Keratinocyte (primary cell): ENCODE results near the gene FAP.

Source experiments
- EZH2 ChIP-seq: IDR thresholded peaks from one replicate; pipeline ENCODE4 v1.6.1; 2012; ENCODE audit warnings: inconsistent platforms, mild to moderate bottlenecking, low read length, moderate library complexity
- TF ChIP-seq, protein P1 (sequence below), 3 experiments: IDR thresholded peaks in 1 of 3; conservative IDR thresholded peaks in 1 of 3; optimal IDR thresholded peaks in 1 of 3; 2 replicates in 2 of 3; 3 replicates in 1 of 3; pipeline versions ENCODE3 to v1.5.1; 2011; ENCODE audit warnings: low read length in 3 of 3, mild to moderate bottlenecking in 3 of 3, moderate library complexity in 2 of 3, control low read depth in 1 of 3, inconsistent platforms in 1 of 3; ENCODE audit not compliant: insufficient read depth in 2 of 3; ENCODE audit errors: extremely low read depth in 1 of 3

DNA sequence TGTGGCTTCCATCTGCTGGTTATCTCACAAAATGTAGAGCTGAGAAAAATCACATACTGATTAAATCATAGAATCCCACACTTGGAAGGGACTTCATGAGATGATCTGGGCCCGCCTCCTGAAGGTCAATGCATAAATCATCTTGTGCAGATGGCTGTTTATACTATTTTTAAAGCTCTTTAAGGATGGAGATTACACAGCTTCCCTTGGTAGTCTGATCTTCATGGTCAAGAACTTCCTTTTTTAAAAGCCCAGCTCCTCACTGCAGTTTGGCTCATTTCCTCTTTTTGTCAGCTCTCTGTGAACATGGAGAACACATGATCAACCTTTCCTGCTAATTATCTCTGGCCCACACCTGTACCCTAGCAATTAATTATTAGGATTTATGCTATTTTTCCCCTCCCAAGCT, 117.1 kb downstream of the FAP start:
- TF ChIP-seq, protein P1, sequence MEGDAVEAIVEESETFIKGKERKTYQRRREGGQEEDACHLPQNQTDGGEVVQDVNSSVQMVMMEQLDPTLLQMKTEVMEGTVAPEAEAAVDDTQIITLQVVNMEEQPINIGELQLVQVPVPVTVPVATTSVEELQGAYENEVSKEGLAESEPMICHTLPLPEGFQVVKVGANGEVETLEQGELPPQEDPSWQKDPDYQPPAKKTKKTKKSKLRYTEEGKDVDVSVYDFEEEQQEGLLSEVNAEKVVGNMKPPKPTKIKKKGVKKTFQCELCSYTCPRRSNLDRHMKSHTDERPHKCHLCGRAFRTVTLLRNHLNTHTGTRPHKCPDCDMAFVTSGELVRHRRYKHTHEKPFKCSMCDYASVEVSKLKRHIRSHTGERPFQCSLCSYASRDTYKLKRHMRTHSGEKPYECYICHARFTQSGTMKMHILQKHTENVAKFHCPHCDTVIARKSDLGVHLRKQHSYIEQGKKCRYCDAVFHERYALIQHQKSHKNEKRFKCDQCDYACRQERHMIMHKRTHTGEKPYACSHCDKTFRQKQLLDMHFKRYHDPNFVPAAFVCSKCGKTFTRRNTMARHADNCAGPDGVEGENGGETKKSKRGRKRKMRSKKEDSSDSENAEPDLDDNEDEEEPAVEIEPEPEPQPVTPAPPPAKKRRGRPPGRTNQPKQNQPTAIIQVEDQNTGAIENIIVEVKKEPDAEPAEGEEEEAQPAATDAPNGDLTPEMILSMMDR (optimal IDR thresholded peaks at IDR 0.05 in 1 of 3, IDR thresholded peaks at IDR 0.05 in 1 of 3, conservative IDR thresholded peaks at IDR 0.05 in 1 of 3; ENCODE audit: extremely low read depth in 1 of 3, insufficient read depth in 2 of 3, low read length in 3 of 3): no peak
- TF ChIP-seq EZH2: no peak
